Renal pelvis (tissue), 4 donors: ENCODE data around the gene IGSF8. TPM values are rescaled to one million over a fixed set of nuclear protein-coding genes. Genes with fewer than 3 reads are reported as not detected.
A peak's percentile ranks its signal among the peaks of the same experiment; 100 is the strongest.
"Not testable (repeated sequence)": the region's sequence is repeated elsewhere in the genome, so short reads cannot be mapped to it uniquely, and the experiment has no call there.

Experiments
- DNase-seq: peaks from one replicate; pipeline ENCODE4 v3.0.0-alpha.2; 2013
- polyA plus RNA-seq, 3 donors: library from polyadenylated mRNA; unstranded; fragments of 120-200 nt; gene quantifications; one replicate each; pipeline ENCODE4 v1.2.1, GENCODE V29; 2013; ENCODE audit not compliant: insufficient read length in 3 of 3

IGSF8 gene
- polyA plus RNA-seq, 3 donors, result 35.0 to 40.0 (median 39.6) TPM

DNA sequence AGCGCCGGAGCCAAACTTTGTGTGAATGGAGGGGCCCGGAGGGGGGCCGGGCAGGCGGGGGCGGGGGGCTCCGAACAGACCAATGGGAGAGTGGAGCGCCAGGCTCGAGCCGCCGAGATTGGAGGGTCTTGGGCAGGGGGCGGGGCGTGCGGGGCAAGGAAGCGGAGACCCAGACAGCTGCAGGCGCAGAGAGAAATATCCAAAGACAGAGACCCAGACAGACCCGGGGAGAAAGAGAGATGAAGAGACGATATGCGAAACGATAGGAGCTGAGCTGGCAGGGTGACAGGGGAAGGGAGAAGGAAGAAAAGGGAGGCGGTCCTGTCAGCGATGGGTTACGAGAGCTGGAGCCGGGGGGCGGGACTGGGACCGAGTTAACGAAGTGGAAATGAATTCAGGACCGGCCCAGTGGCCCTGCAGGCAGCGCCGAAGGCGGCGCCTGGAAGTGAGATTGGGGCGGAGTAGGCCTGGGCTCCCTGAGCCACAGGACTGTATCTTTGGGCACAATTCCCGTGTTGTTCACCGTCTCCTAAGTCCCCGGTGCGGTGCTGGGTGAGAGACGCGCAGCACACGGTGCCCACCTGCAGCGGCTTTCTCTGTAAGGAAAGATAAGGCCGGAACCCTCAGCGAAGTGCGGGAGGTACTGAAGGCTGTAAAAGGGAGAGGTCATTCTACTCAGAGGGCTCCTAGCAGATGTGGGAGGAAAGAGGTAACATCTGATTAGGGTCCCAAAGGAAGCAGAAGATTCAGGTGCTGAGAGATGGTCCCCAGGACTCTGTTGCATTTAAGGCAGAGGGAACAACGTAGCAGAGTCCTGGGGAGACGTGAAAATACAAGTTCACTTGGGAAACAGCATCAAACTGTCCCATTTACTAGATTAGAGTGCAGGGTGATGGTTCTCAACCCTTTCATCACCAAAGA lies 27.9 kb downstream of the IGSF8 start:
- DNase-seq, result peak; percentile 73

DNA sequence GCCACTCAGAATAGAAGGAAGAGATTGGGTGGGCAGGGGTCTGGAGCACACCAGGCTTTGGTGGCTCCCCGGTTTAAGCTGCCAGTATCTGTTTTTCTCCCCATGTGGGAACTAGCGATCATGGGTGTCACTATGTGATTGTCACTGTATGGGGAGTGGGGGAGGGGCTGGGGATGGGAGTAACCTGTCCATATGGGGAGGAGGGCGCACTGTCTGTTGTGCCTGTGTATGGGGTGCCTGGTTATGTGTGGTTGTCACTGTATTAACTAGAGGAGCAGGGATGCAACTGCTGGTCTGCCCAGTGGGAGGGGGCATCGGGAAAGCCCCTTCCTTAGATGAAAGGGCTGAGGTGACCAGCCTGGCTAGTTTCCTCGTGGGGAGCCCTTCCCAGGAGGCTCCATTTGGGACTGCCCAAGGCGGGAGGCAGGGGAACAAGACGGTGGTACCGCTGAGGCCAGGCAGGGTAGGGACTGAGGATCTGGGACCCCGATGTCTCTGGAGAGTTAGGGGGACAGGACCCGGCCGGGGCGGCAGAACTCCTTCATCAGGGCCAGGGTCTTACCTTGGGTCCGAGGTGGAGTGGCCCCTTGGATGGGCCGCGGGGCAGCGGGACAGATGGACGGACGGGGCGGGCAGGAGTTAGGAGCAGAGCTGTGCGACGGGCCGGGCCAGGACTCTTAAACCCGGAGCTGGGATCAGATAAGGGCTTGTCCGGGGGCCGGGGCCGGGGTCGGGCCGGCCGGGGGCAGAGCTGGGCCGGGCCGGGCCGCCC lies 28.8 kb downstream of the IGSF8 start, which contains the start of gene KCNJ10:
Gene KCNJ10, minus strand, starts transcription at position 701 of the 772 bp plus-strand sequence. CDS start 27,628 bp downstream, outside the sequence.
- no peak for DNase-seq

DNA sequence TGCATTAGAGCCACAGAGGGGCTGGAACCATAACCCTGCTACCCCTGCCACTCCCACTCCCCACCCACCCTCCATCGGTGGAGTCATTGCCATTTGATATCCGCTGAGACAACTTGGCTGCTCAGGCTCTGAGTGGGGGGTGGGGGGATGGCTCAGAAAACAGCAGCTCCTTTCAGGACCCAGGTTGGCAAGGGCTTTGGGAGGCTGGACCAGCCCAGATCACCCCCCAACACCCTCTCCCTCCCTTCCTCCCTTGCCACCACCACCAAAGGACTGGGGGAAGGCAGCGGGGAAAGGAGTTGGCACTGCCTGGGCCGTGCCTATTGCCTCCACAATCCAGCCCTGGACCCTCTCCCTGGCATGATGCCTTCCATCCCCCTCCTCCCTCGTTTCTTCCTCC lies 30.2 kb downstream of the IGSF8 start:
- DNase-seq, result no peak

DNA sequence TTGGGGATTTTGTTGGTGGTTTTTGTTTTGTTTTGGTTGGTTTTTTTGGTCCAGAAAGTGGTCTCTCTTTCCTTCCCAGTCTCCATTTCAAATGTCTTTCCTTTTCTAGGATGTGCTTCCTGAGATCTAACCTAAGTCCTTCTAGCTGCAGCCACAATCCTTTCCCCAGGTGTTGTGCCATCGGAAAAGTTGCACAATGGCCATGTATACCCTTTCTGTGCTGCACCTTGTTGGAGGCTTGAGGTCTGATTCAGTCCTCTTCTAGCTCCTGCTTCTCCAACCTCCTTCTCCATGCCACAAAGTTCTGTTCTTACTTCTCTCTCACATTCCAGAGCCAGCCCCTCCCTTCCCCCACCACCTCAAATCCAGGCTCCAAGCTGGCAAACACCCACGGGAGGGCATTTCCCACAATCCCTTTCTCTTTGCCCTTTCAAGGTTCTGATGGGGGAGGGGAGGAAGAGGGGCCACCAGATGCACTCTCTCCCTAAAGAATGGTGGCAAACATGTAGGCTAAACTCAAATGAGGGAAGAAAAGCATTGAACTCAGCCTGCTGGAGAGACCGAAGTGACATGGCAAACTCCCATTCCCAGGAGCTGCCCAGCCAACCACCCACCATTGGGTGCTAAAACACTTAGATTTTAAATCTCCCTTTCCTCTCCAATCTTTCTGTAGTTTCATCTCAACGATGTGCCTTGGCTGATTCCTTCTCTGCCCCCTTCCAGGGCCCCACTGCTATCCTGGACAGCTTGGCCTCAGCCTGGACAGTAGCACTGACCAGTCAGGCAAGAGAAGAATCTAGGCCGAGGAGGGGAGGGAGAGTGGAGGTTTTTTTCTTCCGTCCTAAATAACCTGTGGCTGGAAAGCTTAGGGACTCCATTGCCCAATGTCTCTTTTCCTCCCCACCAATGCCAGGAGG lies 31.3 kb downstream of the IGSF8 start:
- no peak for DNase-seq

DNA sequence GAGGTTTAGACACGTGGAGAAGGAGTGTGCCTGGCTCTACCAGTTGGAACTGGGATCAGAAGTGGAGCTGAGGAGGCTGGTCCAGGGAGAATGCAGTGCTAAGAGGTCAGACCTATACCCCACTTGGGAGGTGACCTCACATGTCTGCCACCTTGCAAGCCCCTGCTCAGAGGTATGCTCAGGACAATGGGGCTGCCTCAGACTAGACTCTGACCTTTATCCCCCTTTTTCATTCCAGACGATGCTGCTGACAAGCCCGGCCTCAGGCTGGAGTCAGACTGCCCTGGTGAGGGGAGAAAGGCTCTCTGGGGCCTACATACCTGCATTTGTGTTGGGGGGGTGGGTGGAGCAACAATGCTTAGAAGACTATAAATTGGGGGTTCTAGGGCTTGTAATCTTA lies 33.7 kb downstream of the IGSF8 start:
- no peak for DNase-seq

DNA sequence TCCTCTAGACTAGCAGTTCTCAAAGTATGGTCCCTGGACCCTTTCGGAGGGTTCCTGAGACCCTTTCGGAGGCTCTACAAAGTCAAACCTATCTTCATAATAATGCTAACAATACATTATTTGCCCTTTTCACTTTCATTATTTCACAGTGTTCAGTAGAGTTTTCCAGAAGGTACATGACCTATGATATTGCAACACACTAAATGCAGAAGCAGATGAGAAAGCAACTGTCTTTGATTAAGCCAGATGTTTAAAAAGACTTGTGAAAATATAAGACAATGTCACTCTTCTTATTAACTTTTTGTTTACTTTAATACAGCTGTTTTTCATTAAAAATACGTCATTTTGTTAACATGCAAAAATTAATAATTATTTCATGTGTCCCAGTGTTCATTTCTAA lies 34.3 kb downstream of the IGSF8 start:
- DNase-seq, result no peak

DNA sequence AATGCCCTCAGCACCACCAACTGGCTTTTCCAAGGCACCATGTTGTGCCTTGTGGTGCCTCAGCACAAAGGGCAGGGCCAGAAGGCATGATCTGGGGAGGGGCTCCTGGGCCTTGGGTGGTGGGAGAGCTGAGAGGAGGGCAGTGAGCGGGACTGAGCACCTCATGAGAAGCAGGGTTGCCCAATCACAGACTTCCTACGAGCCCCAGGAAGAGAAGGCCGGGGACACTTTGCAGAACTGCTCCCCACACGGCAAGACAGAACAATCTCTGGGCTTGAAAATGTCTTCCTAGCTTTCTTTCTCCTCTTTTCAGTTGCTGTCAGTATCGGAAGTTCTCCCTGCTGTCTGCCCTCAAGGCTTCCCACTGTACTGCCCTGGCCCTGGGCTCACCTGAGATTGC lies 35.2 kb downstream of the IGSF8 start:
- DNase-seq, result no peak

DNA sequence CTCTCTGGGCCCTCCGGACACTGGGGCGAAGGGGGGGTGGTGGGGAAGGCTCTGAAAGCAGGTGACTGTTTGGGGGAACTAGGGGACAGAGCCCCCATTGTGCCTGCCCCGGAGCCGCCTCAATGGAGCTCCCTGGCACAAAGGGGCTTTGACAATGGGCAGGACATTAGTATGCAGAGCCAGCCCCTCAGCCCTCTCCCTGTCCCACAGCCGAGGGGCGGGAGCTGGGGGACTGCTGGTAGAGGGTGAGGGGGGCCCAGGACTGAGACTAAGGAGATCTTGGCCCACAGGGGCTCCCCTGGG lies 36.2 kb downstream of the IGSF8 start:
- DNase-seq, result no peak

DNA sequence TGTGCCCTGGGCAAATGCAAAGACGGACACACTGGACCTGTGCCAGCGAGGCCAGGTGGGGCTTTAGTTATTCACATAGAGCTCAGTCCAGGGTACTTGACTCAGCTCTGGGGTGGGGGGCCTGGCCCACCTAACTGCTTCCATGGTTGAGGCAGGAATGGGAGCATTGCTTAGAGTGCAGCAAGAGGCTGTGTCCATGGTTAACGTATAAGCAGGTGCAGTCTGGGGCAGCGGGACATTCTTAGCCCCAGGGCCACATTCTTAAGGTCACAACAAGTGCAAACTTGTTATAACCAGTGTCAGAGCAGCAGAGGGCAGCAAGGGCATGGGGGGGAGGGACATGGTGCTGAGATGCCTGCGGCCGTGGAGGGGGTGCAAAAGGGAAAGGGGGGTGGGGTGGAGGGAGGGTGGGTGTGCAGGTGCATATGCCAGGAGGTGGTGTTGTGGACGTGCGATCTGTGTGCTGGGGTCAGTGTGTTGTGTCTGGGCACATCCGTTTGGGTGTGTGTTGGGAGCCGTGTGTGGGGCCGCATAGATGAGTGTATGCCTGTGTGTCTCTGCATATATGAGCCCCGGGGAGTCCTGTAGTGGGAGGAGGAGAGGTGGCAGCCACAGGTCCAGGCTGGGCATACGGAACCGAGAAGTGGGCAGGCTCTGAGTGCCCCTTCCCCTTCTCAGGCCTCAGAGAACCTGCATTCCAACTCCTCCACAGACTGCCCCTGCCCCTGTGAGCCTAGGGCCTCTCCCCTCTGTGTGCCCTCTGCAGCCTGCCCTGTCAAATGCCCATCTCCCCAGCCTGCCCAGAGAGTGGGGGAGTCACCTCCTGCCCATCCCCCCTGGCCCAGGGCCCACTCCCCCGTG lies 36.8 kb downstream of the IGSF8 start:
- no peak for DNase-seq

DNA sequence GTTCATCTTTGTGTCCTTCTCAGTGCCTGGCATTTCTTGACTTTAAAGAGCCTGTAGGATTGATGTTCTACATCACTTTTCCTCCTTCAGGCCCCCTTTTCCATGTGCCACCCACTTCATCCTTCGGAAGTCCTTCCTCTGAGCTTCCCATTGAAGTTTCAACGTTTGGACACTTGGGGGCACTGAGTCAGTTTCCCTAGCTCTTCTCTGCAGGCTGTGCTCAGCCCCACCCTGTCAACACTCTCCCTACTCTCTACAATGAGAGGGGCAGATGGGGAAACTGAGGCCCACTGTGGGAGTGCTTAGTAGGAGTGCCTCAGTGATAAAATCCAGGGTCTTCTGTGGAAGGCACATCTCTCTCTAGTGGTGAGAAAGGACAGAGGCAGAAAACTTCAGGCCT lies 40.3 kb downstream of the IGSF8 start:
- DNase-seq, result no peak

DNA sequence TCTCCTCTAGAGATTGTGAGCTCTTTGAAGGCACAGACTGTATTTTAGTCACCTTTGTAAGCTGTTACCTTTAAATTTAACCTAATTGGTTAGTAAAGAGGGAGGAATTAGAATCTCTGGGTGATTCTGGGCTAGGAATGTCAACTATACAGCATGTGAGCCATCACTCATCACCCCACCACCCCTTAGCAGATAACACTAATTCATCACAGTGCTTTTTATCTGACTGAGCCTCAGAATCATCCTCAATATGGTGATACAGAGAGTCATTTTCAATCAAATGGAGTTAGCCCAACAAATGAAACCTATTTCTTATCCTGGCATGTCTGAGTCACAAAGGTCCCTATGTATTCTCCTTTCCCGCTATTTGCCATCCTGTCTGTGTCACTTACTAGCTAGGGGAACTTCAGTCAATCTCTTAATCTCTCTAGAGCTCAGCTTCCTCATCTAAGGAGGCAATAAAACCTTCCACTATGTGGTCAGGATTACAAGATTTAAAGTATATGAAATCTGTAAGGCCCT lies 41.7 kb downstream of the IGSF8 start:
- no peak for DNase-seq

DNA sequence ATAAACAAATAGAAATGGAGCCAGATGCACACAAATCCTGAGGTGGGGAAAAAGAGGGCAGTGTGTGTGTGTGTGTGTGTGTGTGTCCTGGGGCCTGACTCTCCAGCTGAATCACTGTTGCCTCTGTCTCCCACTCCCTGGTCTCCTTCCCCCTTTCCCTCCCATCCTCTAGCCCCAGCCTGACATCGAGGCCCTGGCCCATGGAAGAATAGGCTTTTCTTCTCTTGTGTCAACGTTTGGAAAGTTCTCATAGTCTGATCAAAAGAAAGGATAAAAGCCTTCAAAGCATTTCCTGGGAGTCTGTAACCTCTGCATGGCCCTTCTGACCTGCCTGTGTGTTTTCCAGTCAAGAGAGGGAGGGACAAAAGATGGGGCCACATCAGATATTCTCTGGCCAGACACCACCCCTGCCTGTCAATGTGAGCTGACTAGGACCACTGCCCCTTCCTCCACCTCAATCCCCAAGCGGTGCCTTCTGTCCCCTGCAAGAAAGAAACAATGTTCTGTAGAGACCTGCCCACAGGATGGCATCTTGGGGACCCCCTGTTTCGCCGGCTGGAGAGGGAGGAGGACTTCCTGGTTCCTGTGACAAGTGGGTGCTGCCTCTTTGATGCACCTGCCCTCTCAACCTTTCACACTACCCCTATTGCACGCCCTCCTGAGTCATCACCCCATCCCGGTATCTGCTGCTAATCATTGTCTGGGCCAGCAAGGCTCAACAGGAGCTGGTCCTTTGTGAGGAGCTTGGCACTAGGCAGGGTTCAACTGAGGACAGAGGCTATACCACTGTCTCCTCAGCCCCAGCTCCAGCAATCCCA lies 44.7 kb downstream of the IGSF8 start:
- no peak for DNase-seq

DNA sequence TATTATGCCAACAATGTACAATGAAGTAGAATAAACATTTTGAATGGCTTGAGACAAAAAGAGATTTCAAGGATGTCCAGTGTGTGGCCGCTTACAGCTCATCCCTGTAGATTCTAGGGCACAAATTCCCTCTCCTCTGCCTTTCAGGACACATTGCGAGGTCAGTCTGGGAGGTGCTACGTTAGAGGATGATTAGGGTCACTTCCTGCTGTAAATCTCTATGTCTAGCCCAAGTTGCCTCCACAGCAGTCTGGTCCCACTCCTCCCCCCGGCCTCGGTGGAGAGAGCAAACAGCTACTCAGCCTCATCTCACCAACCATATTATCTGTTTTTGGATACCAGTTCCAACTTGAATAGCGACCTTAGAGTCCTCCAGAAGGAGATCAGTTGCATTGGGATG lies 45.5 kb downstream of the IGSF8 start:
- no peak for DNase-seq

DNA sequence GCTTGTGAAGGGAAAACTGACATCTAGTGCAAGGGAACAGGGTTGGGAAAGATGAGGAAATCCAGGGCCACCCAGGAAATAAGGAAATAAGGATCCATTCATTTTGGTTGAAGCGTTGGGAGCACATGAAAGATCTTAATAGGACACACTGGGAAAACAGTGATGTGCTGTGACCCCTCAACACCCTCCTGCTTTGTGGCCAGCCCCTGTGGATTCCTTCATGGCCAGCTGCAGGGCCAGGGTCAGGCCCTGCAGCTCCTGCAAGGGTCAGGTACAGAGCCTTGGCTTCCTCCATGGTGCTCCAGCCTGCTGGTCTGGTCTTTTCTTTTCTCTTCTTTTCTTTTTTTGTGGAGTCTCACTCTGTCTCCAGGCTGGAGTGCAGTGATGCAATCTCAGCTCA lies 47.8 kb downstream of the IGSF8 start:
- no peak for DNase-seq

DNA sequence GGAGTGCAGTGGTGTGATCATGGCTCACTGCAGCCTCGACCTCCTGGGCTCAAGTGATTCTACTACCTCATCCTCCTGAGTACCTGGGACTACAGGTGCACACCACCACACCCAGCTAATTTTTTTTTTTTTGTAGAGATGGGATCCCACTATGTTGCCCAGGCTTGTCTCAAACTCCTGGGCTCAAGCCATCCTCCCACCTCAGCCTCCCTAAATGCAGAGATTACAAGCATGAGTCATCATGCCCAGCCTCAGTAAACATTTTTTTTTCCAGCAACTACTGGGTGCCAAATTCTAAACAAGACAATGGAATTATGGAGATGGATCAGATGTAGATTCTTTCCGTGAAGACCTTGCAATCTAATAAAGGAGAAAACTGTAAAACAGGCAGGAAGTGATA lies 48.2 kb downstream of the IGSF8 start:
- not testable (repeated sequence) for DNase-seq

DNA sequence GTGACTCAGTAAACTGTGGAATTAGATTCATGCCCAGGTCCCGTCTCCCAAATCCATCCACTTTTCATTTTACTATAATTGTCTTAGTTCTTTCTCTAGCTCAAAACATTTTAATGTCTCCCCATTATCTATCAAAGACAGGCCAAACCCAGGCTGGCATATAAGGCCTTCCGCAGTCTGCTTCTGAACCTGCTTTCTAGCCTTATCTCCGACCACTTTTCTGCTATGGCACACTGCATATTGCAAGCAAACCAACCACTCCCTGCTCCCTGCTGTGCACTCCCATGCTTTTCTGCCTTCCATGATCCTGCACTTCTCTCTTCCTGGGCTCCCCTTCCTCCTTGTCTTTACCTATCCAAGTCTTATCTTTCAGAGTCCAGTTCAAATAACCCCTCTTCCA lies 49.3 kb downstream of the IGSF8 start:
- no peak for DNase-seq

DNA sequence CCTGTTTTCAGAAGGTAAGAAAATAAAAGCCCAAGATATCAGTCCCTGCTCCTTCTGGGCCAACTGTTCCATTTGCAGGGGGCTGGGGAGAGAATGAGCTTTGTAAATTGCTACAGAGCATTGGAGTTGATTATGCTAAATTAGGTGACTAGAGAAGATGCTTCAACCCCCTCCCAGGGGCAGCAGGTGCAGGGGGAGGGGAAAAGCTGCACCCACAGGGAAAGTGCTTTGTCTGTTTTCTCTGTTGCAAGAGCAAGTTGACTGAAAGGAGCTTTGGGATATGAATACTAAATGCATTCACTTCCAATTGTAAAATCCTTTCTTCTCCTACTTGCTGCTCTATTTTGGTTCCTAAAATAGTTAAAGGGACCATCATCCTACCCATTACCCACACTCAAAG lies 50.1 kb downstream of the IGSF8 start:
- no peak for DNase-seq

DNA sequence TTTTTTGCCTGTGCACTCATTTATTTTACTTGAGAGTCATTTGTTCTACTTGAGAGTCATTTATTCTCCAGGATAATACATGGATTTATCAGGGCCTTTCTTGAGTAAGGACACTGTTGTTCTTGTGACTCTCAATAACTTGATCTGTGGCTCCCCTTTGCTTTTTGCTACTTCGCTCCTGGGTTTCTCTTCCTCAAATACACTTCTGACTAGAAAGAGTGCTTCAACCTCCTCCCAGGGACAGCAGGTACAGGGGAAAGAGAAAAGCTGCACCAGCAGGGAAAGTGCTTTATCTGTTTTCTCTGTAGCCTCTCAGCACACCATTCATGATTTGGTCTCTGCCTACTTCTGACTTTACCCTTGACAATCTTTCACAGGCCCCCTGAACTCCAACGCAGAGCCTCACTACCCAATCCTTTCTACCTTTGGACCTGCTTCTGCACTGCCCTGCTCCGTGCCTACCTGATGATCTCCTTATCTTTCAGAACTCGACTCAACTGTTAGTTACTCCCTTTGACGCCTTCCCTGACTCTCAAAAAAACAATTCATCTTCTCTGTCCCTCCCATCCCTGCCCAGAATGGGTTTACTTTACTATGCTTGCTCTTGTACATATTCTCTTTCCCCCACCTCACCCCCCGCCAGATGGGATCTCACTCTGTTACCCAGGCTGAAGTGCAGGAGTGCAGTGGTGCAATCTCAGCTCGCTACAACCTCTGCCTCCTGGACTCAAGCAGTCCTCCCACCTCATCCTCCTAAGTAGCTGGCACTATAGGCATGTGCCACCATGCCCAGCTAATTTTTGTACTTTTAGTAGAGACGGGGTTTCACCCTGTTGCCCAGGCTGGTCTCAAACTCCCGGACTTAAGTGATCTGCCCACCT lies 51.1 kb downstream of the IGSF8 start:
- no peak for DNase-seq
